Thoracic aorta (tissue), 2 donors: ENCODE results near the gene CENPC. TPM values are rescaled to one million over a fixed set of nuclear protein-coding genes. Genes with fewer than 3 reads are reported as not detected.

Source experiments
- ATAC-seq: fragments of 150-250 bp; one replicate; pipeline ENCODE4 v1.8.0; 2017; ENCODE audit warnings: low read depth; ENCODE audit not compliant: insufficient number of reproducible peaks, low FRiP score
- DNase-seq: peaks from one replicate; pipeline ENCODE4 v3.0.0-alpha.2; 2020; ENCODE audit warnings: low spot score
- H3K27ac ChIP-seq, 2 donors: fragments of 200-600 bp; sonication (generic); 1 replicate in 1 of 2; 2 replicates in 1 of 2; pipeline ENCODE4 v1.5.1; 2016; ENCODE audit warnings: mild to moderate bottlenecking in 2 of 2, moderate library complexity in 2 of 2
- H3K27me3 ChIP-seq: fragments of 200-600 bp; sonication (generic); replicated peaks from 2 replicates; pipeline ENCODE4 v1.6.0; 2016; ENCODE audit warnings: mild to moderate bottlenecking; ENCODE audit not compliant: insufficient read depth
- H3K36me3 ChIP-seq: fragments of 200-600 bp; sonication (generic); one replicate; pipeline ENCODE4 v1.5.1; 2016
- H3K4me1 ChIP-seq, 2 donors: fragments of 200-600 bp; sonication (generic); 1 replicate in 1 of 2; 2 replicates in 1 of 2; pipeline versions ENCODE4 v1.5.1 to v1.6.0; 2016; ENCODE audit warnings: low read depth in 2 of 2, mild to moderate bottlenecking in 1 of 2; ENCODE audit not compliant: control insufficient read depth in 1 of 2
- H3K4me3 ChIP-seq: fragments of 200-600 bp; sonication (generic); 2 replicates; pipeline ENCODE4 v1.5.1; 2016; ENCODE audit warnings: mild to moderate bottlenecking
- H3K9me3 ChIP-seq: fragments of 200-600 bp; sonication (generic); 2 replicates; pipeline ENCODE4 v1.5.1; 2016
- CTCF ChIP-seq: fragments of 200-600 bp; sonication (generic); IDR thresholded peaks from one replicate; pipeline ENCODE4 v1.5.1; 2019; ENCODE audit warnings: antibody characterized with exemption
- total RNA-seq, 2 donors: library from RNA; depleted of rRNA; stranded (reverse); fragments of >200 nt; gene quantifications; one replicate each; pipeline versions ENCODE4 v1.1.0 to v1.2.3, GENCODE V29; 2016

Gene CENPC
- 10 to 100 TPM; 25.3 to 38.8 TPM for total RNA-seq

GRCh38 chr4:67545199-67546003 is at the start of gene CENPC:
Gene CENPC (minus strand): TSS chr4:67545503. CDS start chr4:67545355, 148 bp downstream.
- ATAC-seq (peak; percentile 93), DNase-seq (peak; percentile 93)
- Histone ChIP-seq H3K4me3 (peak within 1 kb of the TSS; percentile 87), H3K9me3 (no peaks in the 10 kb centered on the region), H3K36me3 (peaks cover 3% of the 10 kb centered on the region), H3K27ac (peak within 1 kb of the TSS; percentile 84 to 96), H3K4me1 (peaks cover 5 to 30% of the 10 kb centered on the region in 2 donors), H3K27me3 (no peaks in the 10 kb centered on the region)
- no peak for TF ChIP-seq CTCF

GRCh38 chr4:67593741-67594175 is 48.5 kb upstream of the CENPC start:
- Histone ChIP-seq H3K36me3 (no peaks in the 10 kb centered on the region), H3K9me3 (no peaks in the 10 kb centered on the region), H3K27ac (no peak overlapping the region), H3K4me3 (no peak overlapping the region), H3K27me3 (no peaks in the 10 kb centered on the region), H3K4me1 (no peaks in the 10 kb centered on the region)
- ATAC-seq (no peak), DNase-seq (no peak)
- no peak for TF ChIP-seq CTCF

GRCh38 chr4:67587156-67587555 is 41.9 kb upstream of the CENPC start:
- Histone ChIP-seq H3K27me3 (no peaks in the 10 kb centered on the region), H3K27ac (no peak overlapping the region), H3K4me1 (no peaks in the 10 kb centered on the region), H3K36me3 (no peaks in the 10 kb centered on the region), H3K9me3 (no peaks in the 10 kb centered on the region), H3K4me3 (no peak overlapping the region)
- TF ChIP-seq CTCF: no peak
- ATAC-seq (no peak), DNase-seq (no peak)

GRCh38 chr4:67584496-67584895 is 39.2 kb upstream of the CENPC start:
- no peak for DNase-seq
- ATAC-seq: no peak
- no peak for TF ChIP-seq CTCF
- Histone ChIP-seq H3K4me3 (no peak overlapping the region), H3K36me3 (no peaks in the 10 kb centered on the region), H3K27ac (no peak overlapping the region), H3K27me3 (no peaks in the 10 kb centered on the region), H3K4me1 (no peaks in the 10 kb centered on the region), H3K9me3 (no peaks in the 10 kb centered on the region)

GRCh38 chr4:67581913-67582312 is 36.6 kb upstream of the CENPC start:
- TF ChIP-seq CTCF: no peak
- DNase-seq (no peak), ATAC-seq (no peak)
- Histone ChIP-seq H3K27me3 (no peaks in the 10 kb centered on the region), H3K27ac (no peak overlapping the region), H3K4me1 (no peaks in the 10 kb centered on the region), H3K36me3 (no peaks in the 10 kb centered on the region), H3K4me3 (no peak overlapping the region), H3K9me3 (no peaks in the 10 kb centered on the region)
